ENCODE data around the gene CWC15.
"Not testable (repeated sequence)": the region's sequence is repeated elsewhere in the genome, so short reads cannot be mapped to it uniquely, and the experiment has no call there.

Gene CWC15

GRCh38 chr11:94934846-94935245 is 38.5 kb downstream of the CWC15 start:
- no peak for TF ChIP-seq CTCF (IDR thresholded peaks at IDR 0.05; ENCODE audit: low read depth, low read length)
- DNase-seq (ENCODE audit: extremely low read depth, low read depth), result no peak

DNA sequence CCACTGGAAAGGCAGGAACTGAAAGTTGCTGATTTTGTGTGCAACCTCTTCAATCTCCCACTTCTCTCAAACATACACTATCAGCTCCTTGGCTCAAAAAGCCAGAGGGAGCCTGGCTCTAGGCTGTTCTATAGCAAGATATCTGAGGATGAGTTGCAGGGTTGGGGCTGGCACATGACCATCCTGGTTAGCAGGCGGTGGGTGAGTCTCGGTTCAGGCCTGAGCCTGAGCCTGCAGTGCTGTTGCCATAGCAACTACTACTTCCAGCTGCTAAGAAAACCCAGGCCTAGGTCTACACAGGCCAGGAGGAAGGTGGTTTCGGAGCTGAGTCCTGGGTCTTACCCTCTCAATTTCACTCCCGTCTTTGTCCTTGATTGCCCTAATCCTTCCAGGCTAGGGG is 39.0 kb downstream of the CWC15 start:
- no peak for DNase-seq (ENCODE audit: extremely low read depth, low read depth)
- no peak for TF ChIP-seq CTCF (IDR thresholded peaks at IDR 0.05; ENCODE audit: low read depth, low read length)

DNA sequence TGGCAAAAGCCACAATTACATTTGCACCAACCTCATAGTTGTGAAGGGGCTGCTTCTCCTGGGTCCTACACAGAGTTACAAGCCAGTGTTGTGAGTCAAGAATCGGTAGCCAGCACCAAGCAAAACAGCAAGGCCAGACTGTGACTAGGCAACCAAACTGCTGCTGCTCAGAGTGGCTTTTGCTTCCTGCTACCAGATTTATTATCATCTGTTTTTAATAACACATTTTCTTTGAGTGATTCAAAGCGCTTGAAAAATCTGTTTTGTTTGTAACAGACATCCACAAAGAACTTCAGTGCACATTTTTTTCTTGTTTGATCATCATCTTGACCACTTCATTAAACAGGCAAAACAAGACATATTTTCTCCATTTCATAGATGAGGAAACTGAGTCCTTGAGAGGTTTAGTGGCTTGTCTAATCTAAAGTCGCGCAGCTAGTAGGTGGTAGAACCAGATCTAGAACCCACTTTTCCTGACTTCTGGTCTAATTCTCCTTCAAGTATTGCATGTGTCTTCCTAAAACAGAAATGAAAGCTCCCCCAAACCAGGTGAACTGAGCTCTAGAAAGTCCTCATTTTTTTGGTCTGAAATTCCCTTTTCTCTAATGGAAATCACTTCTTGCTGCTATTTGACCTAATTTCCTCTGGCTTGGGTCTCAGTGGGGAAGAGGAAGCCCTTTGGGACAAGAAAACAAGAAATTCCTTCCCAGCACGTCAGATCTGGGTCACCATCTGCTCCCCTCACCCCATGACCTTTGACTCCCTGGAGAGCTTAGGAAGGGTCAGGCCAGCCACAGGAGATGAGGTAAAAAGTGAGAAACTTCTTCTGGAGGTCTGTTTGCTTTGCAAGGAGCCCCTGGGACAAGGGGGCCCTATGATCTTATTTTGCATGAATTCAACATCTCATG is 39.9 kb downstream of the CWC15 start:
- no peak for TF ChIP-seq CTCF (IDR thresholded peaks at IDR 0.05; ENCODE audit: low read depth, low read length)
- DNase-seq (ENCODE audit: extremely low read depth, low read depth), result peak; percentile 88

- no peak for TF ChIP-seq CTCF (IDR thresholded peaks at IDR 0.05; ENCODE audit: low read depth, low read length)
- DNase-seq (ENCODE audit: extremely low read depth, low read depth), result no peak
Measured at GRCh38 chr11:94932503-94932902, 40.9 kb downstream of the CWC15 start.

DNA sequence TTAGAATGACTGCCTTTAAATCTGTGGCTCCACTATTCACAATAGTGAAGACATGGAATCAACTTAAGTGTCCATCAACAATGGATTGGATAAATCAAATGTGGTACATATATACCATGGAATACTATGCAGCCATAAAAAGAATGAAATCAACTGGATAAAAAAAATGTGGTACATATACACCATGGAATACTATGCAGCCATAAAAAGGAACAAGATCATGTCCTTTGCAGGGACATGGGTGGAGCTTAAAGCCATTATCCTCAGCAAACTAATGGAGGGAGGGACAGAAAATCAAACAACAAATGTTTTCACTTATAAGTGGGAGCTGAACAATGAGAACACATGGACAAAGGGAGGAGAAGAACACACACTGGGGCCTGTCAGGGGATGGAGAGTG is 41.3 kb downstream of the CWC15 start:
- not testable (repeated sequence) for DNase-seq (ENCODE audit: extremely low read depth, low read depth)

- DNase-seq (ENCODE audit: extremely low read depth, low read depth), result no peak
- no peak for TF ChIP-seq CTCF (IDR thresholded peaks at IDR 0.05; ENCODE audit: low read depth, low read length)
Measured at GRCh38 chr11:94928117-94928990, 45.0 kb downstream of the CWC15 start.

- peak; percentile 4; the same call in 1 of the 2 replicates for TF ChIP-seq CTCF (IDR thresholded peaks at IDR 0.05; ENCODE audit: low read depth, low read length)
- peak; percentile 91 for DNase-seq (ENCODE audit: extremely low read depth, low read depth)
Measured at GRCh38 chr11:94926698-94927237, 46.6 kb downstream of the CWC15 start.
